Smooth muscle cell (in vitro differentiated cells): ENCODE data around the gene AKR1C3. TPM values are rescaled to one million over a fixed set of nuclear protein-coding genes. Genes with fewer than 3 reads are reported as not detected.

Experiments
- DNase-seq: peaks from one replicate; lab custom pipeline; 2025; ENCODE audit not compliant: unreplicated experiment; lab: John Stamatoyannopoulos, UW
- H2AFZ ChIP-seq: fragments of 200-600 bp; sonication (generic); 2 replicates; pipeline ENCODE4 v1.6.0; 2016; ENCODE audit warnings: antibody characterized with exemption, low read depth, mild to moderate bottlenecking
- H3F3A ChIP-seq: fragments of 200-600 bp; sonication (generic); 2 replicates; pipeline ENCODE4 v1.6.0; 2017; ENCODE audit warnings: antibody characterized with exemption, low read depth
- H3K27ac ChIP-seq: fragments of 200-600 bp; sonication (generic); 2 replicates; pipeline ENCODE4 v1.5.1; 2016; ENCODE audit warnings: low read depth, mild to moderate bottlenecking
- H3K27me3 ChIP-seq: fragments of 200-600 bp; sonication (generic); 2 replicates; pipeline ENCODE4 v1.6.1; 2016; ENCODE audit warnings: low read depth, mild to moderate bottlenecking
- H3K36me3 ChIP-seq: fragments of 200-600 bp; sonication (generic); 2 replicates; pipeline ENCODE4 v1.5.1; 2016; ENCODE audit warnings: low read depth
- H3K4me1 ChIP-seq: fragments of 200-600 bp; sonication (generic); 2 replicates; pipeline ENCODE4 v1.5.1; 2016; ENCODE audit warnings: low read depth
- H3K4me2 ChIP-seq: fragments of 200-600 bp; sonication (generic); 2 replicates; pipeline ENCODE4 v1.6.0; 2016; ENCODE audit warnings: mild to moderate bottlenecking
- H3K4me3 ChIP-seq: fragments of 200-600 bp; sonication (generic); 2 replicates; pipeline ENCODE4 v1.5.1; 2016; ENCODE audit warnings: mild to moderate bottlenecking
- H3K79me2 ChIP-seq: fragments of 200-600 bp; sonication (generic); 2 replicates; pipeline ENCODE4 v1.6.0; 2016; ENCODE audit warnings: low read depth, mild to moderate bottlenecking
- H3K9ac ChIP-seq: fragments of 200-600 bp; sonication (generic); 2 replicates; pipeline ENCODE4 v1.6.0; 2016; ENCODE audit warnings: low read depth
- H3K9me3 ChIP-seq: fragments of 200-600 bp; sonication (generic); replicated peaks from 2 replicates; pipeline ENCODE4 v1.5.1; 2016; ENCODE audit warnings: low read depth
- H4K20me1 ChIP-seq: fragments of 200-600 bp; sonication (generic); 2 replicates; pipeline ENCODE4 v1.6.0; 2016; ENCODE audit warnings: low read depth
- WGBS: methylation state at CpG from one replicate; pipeline ENCODE4 v1.1.7; 2016; ENCODE audit warnings: low lambda C conversion rate; 5-methylcytosine and 5-hydroxymethylcytosine counted together
- polyA plus RNA-seq: library from polyadenylated mRNA; unstranded; fragments of >200 nt; fragmentation: Nextera tagmentation; extraction: Ambion mirVana; gene quantifications from 2 replicates; pipeline ENCODE4 v1.2.1, GENCODE V29; 2016
- total RNA-seq: library from RNA; depleted of rRNA; stranded (reverse); fragments of >200 nt; gene quantifications from 2 replicates; pipeline ENCODE4 v1.2.3, GENCODE V29; 2014
- TF ChIP-seq, protein P1 (sequence below): fragments of 200-600 bp; sonication (generic); IDR thresholded peaks from 2 replicates; pipeline ENCODE4 v1.5.1; 2017; ENCODE audit warnings: borderline replicate concordance, mild to moderate bottlenecking, antibody characterized with exemption; ENCODE audit not compliant: insufficient read depth, poor library complexity, severe bottlenecking

Gene AKR1C3
- total and polyA plus RNA-seq, 2 experiments from 2014 or later = 0.27 to 4.5 TPM

DNA sequence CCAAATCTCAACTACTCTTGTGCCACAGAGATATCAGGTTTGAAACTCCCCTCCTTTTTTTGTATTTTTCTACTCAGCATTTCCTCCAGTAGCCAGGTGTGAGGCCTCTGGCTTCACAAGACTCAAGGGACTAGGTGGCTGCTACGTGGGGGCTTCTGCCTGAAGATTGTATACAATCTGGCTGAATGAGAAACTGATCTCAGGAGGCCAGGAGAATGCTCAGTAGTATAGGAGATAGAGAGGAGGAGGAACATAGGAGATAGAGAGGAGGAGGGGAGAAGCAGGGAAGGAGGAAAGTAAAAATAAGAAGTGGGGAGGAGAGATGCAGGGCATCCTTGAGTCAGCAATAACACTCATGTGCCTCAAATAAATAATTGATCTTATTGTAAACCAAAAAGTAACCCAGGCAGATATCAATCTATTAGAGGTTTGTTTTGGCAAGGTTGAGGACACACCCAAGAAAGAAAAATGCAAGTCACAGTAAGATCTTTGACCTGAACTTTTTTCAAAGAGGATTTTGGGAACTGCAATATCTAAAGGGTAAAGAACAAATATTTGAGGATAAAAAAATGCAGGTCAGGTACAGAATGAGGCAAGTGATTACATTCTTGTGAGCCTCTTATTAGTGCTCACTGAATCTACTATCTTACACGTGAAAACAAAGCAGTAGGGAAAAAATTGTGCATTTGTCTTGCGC, 53.9 kb downstream of the AKR1C3 start:
- no peak overlapping the region for H3K4me3 ChIP-seq
- H3K79me2 ChIP-seq = no peaks in the 10 kb centered on the region
- no peaks in the 10 kb centered on the region for H3K4me1 ChIP-seq
- no peak overlapping the region for H2AFZ ChIP-seq
- no peaks in the 10 kb centered on the region for H3K36me3 ChIP-seq
- no peak overlapping the region for H3K9ac ChIP-seq
- no peak overlapping the region for H3K4me2 ChIP-seq
- no peaks in the 10 kb centered on the region for H3K27me3 ChIP-seq
- no peaks in the 10 kb centered on the region for H4K20me1 ChIP-seq
- no peaks in the 10 kb centered on the region for H3K9me3 ChIP-seq
- TF ChIP-seq, protein P1, sequence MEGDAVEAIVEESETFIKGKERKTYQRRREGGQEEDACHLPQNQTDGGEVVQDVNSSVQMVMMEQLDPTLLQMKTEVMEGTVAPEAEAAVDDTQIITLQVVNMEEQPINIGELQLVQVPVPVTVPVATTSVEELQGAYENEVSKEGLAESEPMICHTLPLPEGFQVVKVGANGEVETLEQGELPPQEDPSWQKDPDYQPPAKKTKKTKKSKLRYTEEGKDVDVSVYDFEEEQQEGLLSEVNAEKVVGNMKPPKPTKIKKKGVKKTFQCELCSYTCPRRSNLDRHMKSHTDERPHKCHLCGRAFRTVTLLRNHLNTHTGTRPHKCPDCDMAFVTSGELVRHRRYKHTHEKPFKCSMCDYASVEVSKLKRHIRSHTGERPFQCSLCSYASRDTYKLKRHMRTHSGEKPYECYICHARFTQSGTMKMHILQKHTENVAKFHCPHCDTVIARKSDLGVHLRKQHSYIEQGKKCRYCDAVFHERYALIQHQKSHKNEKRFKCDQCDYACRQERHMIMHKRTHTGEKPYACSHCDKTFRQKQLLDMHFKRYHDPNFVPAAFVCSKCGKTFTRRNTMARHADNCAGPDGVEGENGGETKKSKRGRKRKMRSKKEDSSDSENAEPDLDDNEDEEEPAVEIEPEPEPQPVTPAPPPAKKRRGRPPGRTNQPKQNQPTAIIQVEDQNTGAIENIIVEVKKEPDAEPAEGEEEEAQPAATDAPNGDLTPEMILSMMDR = no peak
- H3K27ac ChIP-seq = no peak overlapping the region
- H3F3A ChIP-seq = no peaks in the 10 kb centered on the region
- DNase-seq = no peak
- 57% methylated on average over 3 of the region's 3 CpGs for WGBS

DNA sequence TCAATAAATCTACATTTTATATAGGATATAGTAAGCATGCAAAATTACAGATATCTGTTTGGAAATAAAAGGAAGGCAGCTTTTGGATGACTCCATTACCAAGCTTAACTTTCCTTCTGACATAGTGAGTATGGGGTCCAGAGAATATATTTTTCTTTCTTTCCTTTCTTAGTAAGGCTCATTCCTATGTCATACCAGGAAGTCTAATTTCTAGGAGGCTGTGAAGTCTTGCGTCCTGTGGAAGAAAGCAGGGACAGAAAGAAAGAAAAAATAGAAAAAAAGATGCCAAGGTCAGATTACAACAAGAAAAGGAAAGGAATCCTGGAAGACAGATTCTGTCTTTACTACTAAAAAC, 54.4 kb downstream of the AKR1C3 start:
- no peak overlapping the region for H3K4me3 ChIP-seq
- H3K9ac ChIP-seq = no peak overlapping the region
- no peaks in the 10 kb centered on the region for H4K20me1 ChIP-seq
- 88% methylated on average over 1 of the region's 1 CpG for WGBS
- no peak for DNase-seq
- H3K79me2 ChIP-seq = no peaks in the 10 kb centered on the region
- TF ChIP-seq, protein P1 = no peak
- no peaks in the 10 kb centered on the region for H3K36me3 ChIP-seq
- no peak overlapping the region for H3K4me2 ChIP-seq
- no peak overlapping the region for H2AFZ ChIP-seq
- no peaks in the 10 kb centered on the region for H3K4me1 ChIP-seq
- no peaks in the 10 kb centered on the region for H3K9me3 ChIP-seq
- no peaks in the 10 kb centered on the region for H3K27me3 ChIP-seq
- no peaks in the 10 kb centered on the region for H3F3A ChIP-seq
- no peak overlapping the region for H3K27ac ChIP-seq

DNA sequence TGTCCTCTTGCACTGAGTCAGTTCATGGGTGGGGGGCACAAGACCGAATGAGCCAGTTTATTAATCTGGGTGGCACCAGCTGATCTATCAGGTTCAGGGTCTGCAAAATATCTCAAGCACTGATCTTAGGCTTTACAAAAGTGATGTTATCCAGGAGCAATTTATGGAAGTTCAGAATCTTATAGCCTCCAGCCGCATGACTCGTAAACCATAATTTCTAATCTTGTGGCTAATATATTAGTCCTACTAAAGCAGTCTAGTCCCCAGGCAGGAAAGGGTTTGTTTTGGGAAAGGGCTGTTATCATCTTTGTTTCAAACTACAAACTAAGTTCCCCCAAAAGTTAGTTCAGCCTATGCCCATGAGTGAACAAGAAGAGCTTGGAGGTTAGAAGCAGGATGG, 56.9 kb downstream of the AKR1C3 start:
- Histone ChIP-seq H3F3A (no peaks in the 10 kb centered on the region), H3K27ac (no peak overlapping the region)

More for the DNA sequence above, 56.9 kb downstream of the AKR1C3 start:
- no peaks in the 10 kb centered on the region for H3K27me3 ChIP-seq
- no peak overlapping the region for H2AFZ ChIP-seq
- no peaks in the 10 kb centered on the region for H3K9me3 ChIP-seq
- no peaks in the 10 kb centered on the region for H3K4me1 ChIP-seq
- WGBS = 72% methylated on average over 3 of the region's 3 CpGs
- no peaks in the 10 kb centered on the region for H4K20me1 ChIP-seq
- no peaks in the 10 kb centered on the region for H3K79me2 ChIP-seq
- no peak for DNase-seq
- H3K4me3 ChIP-seq = no peak overlapping the region
- TF ChIP-seq, protein P1 = no peak
- H3K9ac ChIP-seq = no peak overlapping the region
- no peaks in the 10 kb centered on the region for H3K36me3 ChIP-seq
- no peak overlapping the region for H3K4me2 ChIP-seq
